ENCODE data around the gene ELOVL4. TPM values are rescaled to one million over a fixed set of nuclear protein-coding genes. Genes with fewer than 3 reads are reported as not detected.

ELOVL4 gene
- total and polyA plus RNA-seq, 2 of the 4 experiments (the other 2 are of a cell fraction): 2.2 to 2.3 TPM

DNA sequence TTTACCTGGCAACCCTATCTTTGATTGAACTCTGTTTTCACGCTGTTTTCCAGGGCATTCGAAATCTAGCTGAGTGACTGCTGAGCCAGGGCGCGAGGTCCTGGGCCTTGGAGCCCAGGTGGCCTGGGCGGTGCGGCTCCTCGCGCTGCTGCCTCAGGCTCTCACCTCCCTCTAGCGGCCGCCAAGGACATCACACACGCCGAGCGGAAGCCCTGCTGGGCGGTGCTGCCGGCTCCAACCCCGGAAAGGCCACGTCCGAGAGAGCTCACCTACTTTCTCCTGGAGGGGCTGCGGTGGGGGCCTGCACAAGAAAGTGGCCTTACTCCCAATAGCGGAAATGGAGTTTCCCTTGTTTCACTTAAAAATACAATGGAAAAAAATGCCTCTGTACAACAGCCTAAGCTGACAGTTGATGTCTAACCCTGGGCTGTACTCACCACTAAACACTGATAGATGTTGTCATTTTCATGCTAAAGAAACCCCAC, 77.7 kb downstream of the ELOVL4 start:
- H3K9me3 ChIP-seq (ENCODE audit: control insufficient read depth, insufficient read depth, low read length): no peaks in the 10 kb centered on the region
- H2BK5ac ChIP-seq (ENCODE audit: low read depth, low read length, poor library complexity, severe bottlenecking): no peak overlapping the region
- peaks cover under 1% of the 10 kb centered on the region for H3K27me3 ChIP-seq (ENCODE audit: control insufficient read depth, insufficient read depth, low read length)
- no peak overlapping the region for H2AK9ac ChIP-seq (replicated peaks; ENCODE audit: low read depth, low read length, poor library complexity)
- no TSS peak for BruUV-seq (replicated peaks)
- peak overlapping the region; percentile 79 for H3K4me2 ChIP-seq (ENCODE audit: low read depth, low read length)
- no peaks in the 10 kb centered on the region for H3K36me3 ChIP-seq (ENCODE audit: control insufficient read depth, insufficient read depth, low read length)
- DNase-seq (peak; percentile 57), ATAC-seq (ENCODE audit: low read depth) (peak; percentile 100)
- H3K14ac ChIP-seq (replicated peaks; ENCODE audit: low read depth, low read length): no peak overlapping the region
- H3K79me1 ChIP-seq (ENCODE audit: low read depth in 1 of 2, low read length in 2 of 2): no peaks in the 10 kb centered on the region
- H2AFZ ChIP-seq (replicated peaks; ENCODE audit: low read length, poor library complexity): peak overlapping the region; percentile 83
- no peak overlapping the region for H3K4me3 ChIP-seq (ENCODE audit: insufficient read depth, low read depth, low read length)
- H3K18ac ChIP-seq (ENCODE audit: low read depth, low read length): no peak overlapping the region
- H4K8ac ChIP-seq (ENCODE audit: low read depth in 2 of 2, low read length in 2 of 2): peak overlapping the region; percentile 82 to 92
- H2BK120ac ChIP-seq (ENCODE audit: low read depth, low read length): no peak overlapping the region
- in situ Hi-C loops (cut with MboI; ENCODE audit: low sequenced_read_pairs): no loop called here
- no peak overlapping the region for H3K27ac ChIP-seq (ENCODE audit: insufficient read depth, low read length)
- H4K91ac ChIP-seq (ENCODE audit: insufficient read depth, low read depth, low read length): no peak overlapping the region
- TF ChIP-seq MXI1 (IDR thresholded peaks at IDR 0.05; ENCODE audit: borderline replicate concordance, low read depth, low read length): no peak
- TF ChIP-seq, protein P1, sequence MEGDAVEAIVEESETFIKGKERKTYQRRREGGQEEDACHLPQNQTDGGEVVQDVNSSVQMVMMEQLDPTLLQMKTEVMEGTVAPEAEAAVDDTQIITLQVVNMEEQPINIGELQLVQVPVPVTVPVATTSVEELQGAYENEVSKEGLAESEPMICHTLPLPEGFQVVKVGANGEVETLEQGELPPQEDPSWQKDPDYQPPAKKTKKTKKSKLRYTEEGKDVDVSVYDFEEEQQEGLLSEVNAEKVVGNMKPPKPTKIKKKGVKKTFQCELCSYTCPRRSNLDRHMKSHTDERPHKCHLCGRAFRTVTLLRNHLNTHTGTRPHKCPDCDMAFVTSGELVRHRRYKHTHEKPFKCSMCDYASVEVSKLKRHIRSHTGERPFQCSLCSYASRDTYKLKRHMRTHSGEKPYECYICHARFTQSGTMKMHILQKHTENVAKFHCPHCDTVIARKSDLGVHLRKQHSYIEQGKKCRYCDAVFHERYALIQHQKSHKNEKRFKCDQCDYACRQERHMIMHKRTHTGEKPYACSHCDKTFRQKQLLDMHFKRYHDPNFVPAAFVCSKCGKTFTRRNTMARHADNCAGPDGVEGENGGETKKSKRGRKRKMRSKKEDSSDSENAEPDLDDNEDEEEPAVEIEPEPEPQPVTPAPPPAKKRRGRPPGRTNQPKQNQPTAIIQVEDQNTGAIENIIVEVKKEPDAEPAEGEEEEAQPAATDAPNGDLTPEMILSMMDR (conservative IDR thresholded peaks at IDR 0.05; ENCODE audit: low read depth, low read length): peak; percentile 79
- TF ChIP-seq SMC3 (IDR thresholded peaks at IDR 0.05; ENCODE audit: low read depth, low read length): no peak; the same call in 1 of the 2 replicates
- no peak for TF ChIP-seq CHD1 (IDR thresholded peaks at IDR 0.05; ENCODE audit: low read depth, low read length)
- no peak for TF ChIP-seq FOS (IDR thresholded peaks at IDR 0.05; ENCODE audit: low read depth, low read length)
- TF ChIP-seq, protein P2, sequence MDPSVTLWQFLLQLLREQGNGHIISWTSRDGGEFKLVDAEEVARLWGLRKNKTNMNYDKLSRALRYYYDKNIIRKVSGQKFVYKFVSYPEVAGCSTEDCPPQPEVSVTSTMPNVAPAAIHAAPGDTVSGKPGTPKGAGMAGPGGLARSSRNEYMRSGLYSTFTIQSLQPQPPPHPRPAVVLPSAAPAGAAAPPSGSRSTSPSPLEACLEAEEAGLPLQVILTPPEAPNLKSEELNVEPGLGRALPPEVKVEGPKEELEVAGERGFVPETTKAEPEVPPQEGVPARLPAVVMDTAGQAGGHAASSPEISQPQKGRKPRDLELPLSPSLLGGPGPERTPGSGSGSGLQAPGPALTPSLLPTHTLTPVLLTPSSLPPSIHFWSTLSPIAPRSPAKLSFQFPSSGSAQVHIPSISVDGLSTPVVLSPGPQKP (IDR thresholded peaks at IDR 0.05; ENCODE audit: borderline replicate concordance, low read depth, low read length): no peak
- no peak for TF ChIP-seq CEBPB (IDR thresholded peaks at IDR 0.05; ENCODE audit: low read depth, low read length)
- no peak for TF ChIP-seq NFE2L2 (IDR thresholded peaks at IDR 0.05; ENCODE audit: low read depth, low read length)
- no peak for TF ChIP-seq BHLHE40 (IDR thresholded peaks at IDR 0.05; ENCODE audit: low read depth, low read length)
- peak; percentile 37 for TF ChIP-seq RAD21 (IDR thresholded peaks at IDR 0.05; ENCODE audit: low read length)
- no peak for TF ChIP-seq POLR2A (IDR thresholded peaks at IDR 0.05; ENCODE audit: low read depth, low read length)
- TF ChIP-seq RCOR1 (IDR thresholded peaks at IDR 0.05; ENCODE audit: insufficient replicate concordance, low read length): no peak
- TF ChIP-seq, protein P3, sequence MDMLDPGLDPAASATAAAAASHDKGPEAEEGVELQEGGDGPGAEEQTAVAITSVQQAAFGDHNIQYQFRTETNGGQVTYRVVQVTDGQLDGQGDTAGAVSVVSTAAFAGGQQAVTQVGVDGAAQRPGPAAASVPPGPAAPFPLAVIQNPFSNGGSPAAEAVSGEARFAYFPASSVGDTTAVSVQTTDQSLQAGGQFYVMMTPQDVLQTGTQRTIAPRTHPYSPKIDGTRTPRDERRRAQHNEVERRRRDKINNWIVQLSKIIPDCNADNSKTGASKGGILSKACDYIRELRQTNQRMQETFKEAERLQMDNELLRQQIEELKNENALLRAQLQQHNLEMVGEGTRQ (IDR thresholded peaks at IDR 0.05; ENCODE audit: low read depth, low read length): no peak
- no peak for TF ChIP-seq RFX5 (IDR thresholded peaks at IDR 0.05; ENCODE audit: low read depth, low read length)
- H3K9ac ChIP-seq (ENCODE audit: low read depth, low read length): no peak overlapping the region
- no peak overlapping the region for H2AK5ac ChIP-seq (ENCODE audit: low read depth, low read length)
- 5% methylated on average over 14 of the region's 20 CpGs; no CpG with 5 or more reads in 1 of the 2 experiments for WGBS, 2 experiments (ENCODE audit: extremely low coverage in 2 of 2, insufficient read length in 1 of 2)
- H4K20me1 ChIP-seq (ENCODE audit: insufficient read depth, low read length): no peaks in the 10 kb centered on the region
- no peak overlapping the region for H3K23ac ChIP-seq (ENCODE audit: low read depth, low read length)
- no peak overlapping the region for H4K5ac ChIP-seq (ENCODE audit: low read depth, low read length)
- intact Hi-C loops (cut with micrococcal nuclease): loop anchor here (2.0 to 5.0 kb wide), 2 partner anchors 223 to 299 kb away; no protein-coding TSS in a partner anchor
- no peaks in the 10 kb centered on the region for H3K4me1 ChIP-seq (ENCODE audit: control insufficient read depth, insufficient read depth, low read length)
- dilution Hi-C loops (cut with HindIII; ENCODE audit: low sequenced_read_pairs, unreplicated experiment): no loop called here
- H2BK20ac ChIP-seq (ENCODE audit: low read depth, low read length): no peak overlapping the region
- ChIA-PET POLR2A (ENCODE audit: unreplicated experiment) (no interaction called here), CTCF (interaction anchor here (0.6 to 1.5 kb wide), 8 partner anchors 9 to 952 kb away, joined by 3 to 10 read pairs (median 4); no protein-coding TSS in a partner anchor)
- H2BK15ac ChIP-seq (ENCODE audit: low read depth, low read length): no peak overlapping the region
- no peak overlapping the region for H3K4ac ChIP-seq (ENCODE audit: low read depth, low read length)
- no peaks in the 10 kb centered on the region for H3K9me1 ChIP-seq (ENCODE audit: insufficient read depth, low read length)
- H3K56ac ChIP-seq (ENCODE audit: extremely low read depth, insufficient read depth, low read length): no peak overlapping the region

Measured in IMR-90 (cell line).